Upper lobe of left lung (tissue), 6 donors: Measurements from ENCODE around the gene GPR62. TPM values are rescaled to one million over a fixed set of nuclear protein-coding genes. Genes with fewer than 3 reads are reported as not detected.
A peak's percentile ranks its signal among the peaks of the same experiment; 100 is the strongest.

ENCODE experiments used
- ATAC-seq, 2 donors: fragments of 200-7000 bp; cut with Tn5 transposase; one replicate each; pipeline ENCODE4 v1.9.1; 2022; ENCODE audit warnings: mild to moderate bottlenecking in 2 of 2, moderate library complexity in 2 of 2; ENCODE audit not compliant: low FRiP score in 2 of 2
- DNase-seq, 2 donors: peaks; one replicate each; pipeline ENCODE4 v3.0.0-alpha.2; 2019 to 2020
- H3K27ac ChIP-seq, 4 donors: fragments of 200-600 bp; sonication (generic); one replicate each; pipeline ENCODE4 v1.5.1; 2016 to 2019
- H3K27me3 ChIP-seq, 4 donors: fragments of 200-600 bp; sonication (generic); one replicate each; pipeline ENCODE4 v1.5.1; 2017 to 2019
- H3K36me3 ChIP-seq, 4 donors: fragments of 200-600 bp; sonication (generic); one replicate each; pipeline ENCODE4 v1.5.1; 2016 to 2019
- H3K4me1 ChIP-seq, 4 donors: fragments of 200-600 bp; sonication (generic); one replicate each; pipeline ENCODE4 v1.5.1; 2018 to 2019
- H3K4me3 ChIP-seq, 4 donors: fragments of 200-600 bp; sonication (generic); one replicate each; pipeline ENCODE4 v1.5.1; 2017 to 2019; ENCODE audit warnings: mild to moderate bottlenecking in 2 of 4, moderate library complexity in 1 of 4
- H3K9me3 ChIP-seq, 4 donors: fragments of 200-600 bp; sonication (generic); one replicate each; pipeline ENCODE4 v1.5.1; 2018 to 2019
- CTCF ChIP-seq, 6 experiments: fragments of 450-650 bp in 4 of 6; fragments of 200-600 bp in 2 of 6; sonication (generic) in 2 of 6; IDR thresholded peaks; one replicate each; pipeline ENCODE4 v1.5.1; 2016 to 2019; ENCODE audit warnings: antibody characterized with exemption in 6 of 6
- EP300 ChIP-seq, 4 donors: sonication (generic); formaldehyde crosslinking; IDR thresholded peaks; one replicate each; pipeline ENCODE4 v1.5.1; 2017; ENCODE audit warnings: antibody characterized with exemption in 4 of 4, control low read depth in 2 of 4
- POLR2A ChIP-seq, 4 donors: fragments of 450-650 bp; IDR thresholded peaks; one replicate each; pipeline ENCODE4 v1.5.1; 2016 to 2017; ENCODE audit warnings: antibody characterized with exemption in 4 of 4, mild to moderate bottlenecking in 2 of 4
- POLR2AphosphoS5 ChIP-seq, 2 donors: sonication (generic); formaldehyde crosslinking; IDR thresholded peaks; one replicate each; pipeline ENCODE4 v1.5.1; 2017; ENCODE audit warnings: antibody characterized with exemption in 2 of 2
- WGBS, 2 donors: methylation state at CpG; one replicate each; pipeline ENCODE4 v1.1.5; 2017 to 2018; 5-methylcytosine and 5-hydroxymethylcytosine counted together
- total RNA-seq, 6 donors: library from RNA; depleted of rRNA in 4 of 6; stranded (reverse); fragments of >200 nt in 4 of 6; gene quantifications; one replicate each; pipeline versions ENCODE4 v1.1.0 to v1.2.1, GENCODE V29; 2016 to 2021
- donor health status: DM: no; HTN: no; CAD: no; lungs with moderate emphysema.
- donor health status: DM: no; HTN: yes; CAD: no; lungs with severe emphysema.

GPR62 gene
- total RNA-seq, 6 donors from 2014 or later = not detected

- WGBS, 2 donors = 96% methylated on average over 5 of the region's 11 CpGs; no CpG with 5 or more reads in 1 of the 2 donors
- H3K27me3 ChIP-seq = peaks cover 0 to 4% (median 0%) of the 10 kb centered on the region in 4 donors
- no peak overlapping the region for H3K4me3 ChIP-seq
- H3K27ac ChIP-seq = no peak overlapping the region
- DNase-seq = no peak
- H3K36me3 ChIP-seq = no peaks in the 10 kb centered on the region
- ATAC-seq = no peak
- TF ChIP-seq CTCF (IDR thresholded peaks at IDR 0.05) (no peak), POLR2A (IDR thresholded peaks at IDR 0.05) (no peak), POLR2AphosphoS5 (IDR thresholded peaks at IDR 0.05) (no peak), EP300 (IDR thresholded peaks at IDR 0.05) (no peak)
- H3K9me3 ChIP-seq = no peaks in the 10 kb centered on the region
- peaks cover 30 to 68% (median 46%) of the 10 kb centered on the region in 4 donors for H3K4me1 ChIP-seq
Observed at GRCh38 chr3:51971350-51971749, 16.2 kb downstream of the GPR62 start.

GRCh38 chr3:51974277-51974962, 19.2 kb downstream of the GPR62 start:
- 9 to 18% methylated on average over 14 to 30 of the region's 30 CpGs for WGBS, 2 donors
- Histone ChIP-seq H3K27ac (peak overlapping the region; percentile 91 to 95 (median 92)), H3K9me3 (no peaks in the 10 kb centered on the region), H3K4me3 (peak overlapping the region; percentile 58 to 84 (median 64)), H3K27me3 (no peaks in the 10 kb centered on the region), H3K36me3 (no peaks in the 10 kb centered on the region), H3K4me1 (peaks cover 23 to 50% (median 32%) of the 10 kb centered on the region in 4 donors)
- ATAC-seq (peak; percentile 17 to 40), DNase-seq (peak; percentile 53 to 87)
- no peak for TF ChIP-seq POLR2AphosphoS5 (IDR thresholded peaks at IDR 0.05)
- TF ChIP-seq EP300 (IDR thresholded peaks at IDR 0.05) = no peak
- peak in 3 of 6 experiments; percentile 12 to 44 (median 40) for TF ChIP-seq CTCF (IDR thresholded peaks at IDR 0.05)
- TF ChIP-seq POLR2A (IDR thresholded peaks at IDR 0.05) = no peak

- ATAC-seq = peak; percentile 77 to 92
- Histone ChIP-seq H3K4me3 (peak within 1 kb of the TSS; percentile 58 to 84 (median 64)), H3K9me3 (no peaks in the 10 kb centered on the region), H3K27me3 (no peaks in the 10 kb centered on the region), H3K36me3 (no peaks in the 10 kb centered on the region), H3K27ac (peak within 1 kb of the TSS; percentile 91 to 95 (median 92)), H3K4me1 (peaks cover 23 to 50% (median 32%) of the 10 kb centered on the region in 4 donors)
- peak in 1 of 2 donors; percentile 64 for TF ChIP-seq POLR2AphosphoS5 (IDR thresholded peaks at IDR 0.05)
- peak in 3 of 4 donors; percentile 35 to 83 (median 55) for TF ChIP-seq POLR2A (IDR thresholded peaks at IDR 0.05)
- no peak for TF ChIP-seq EP300 (IDR thresholded peaks at IDR 0.05)
- peak in 1 of 6 experiments; percentile 7 for TF ChIP-seq CTCF (IDR thresholded peaks at IDR 0.05)
- 0 to 1% methylated on average over 14 to 48 of the region's 63 CpGs for WGBS, 2 donors
- DNase-seq = peak; percentile 84 to 96
Observed at GRCh38 chr3:51974963-51975851, 20.0 kb downstream of the GPR62 start, which contains the start of gene ABHD14A. Gene ABHD14A, plus strand, starts transcription at chr3:51975064. Its CDS starts 72 bp downstream, at chr3:51975136.

GRCh38 chr3:51975852-51976549, 20.8 kb downstream of the GPR62 start:
- TF ChIP-seq EP300 (IDR thresholded peaks at IDR 0.05) = no peak
- peak in 1 of 6 experiments; percentile 25 for TF ChIP-seq CTCF (IDR thresholded peaks at IDR 0.05)
- TF ChIP-seq POLR2A (IDR thresholded peaks at IDR 0.05) = no peak
- TF ChIP-seq POLR2AphosphoS5 (IDR thresholded peaks at IDR 0.05) = no peak
- ATAC-seq (peak in 1 of 2 donors; percentile 27), DNase-seq (peak; percentile 75 to 89)
- Histone ChIP-seq H3K4me1 (peaks cover 23 to 50% (median 33%) of the 10 kb centered on the region in 4 donors), H3K9me3 (no peaks in the 10 kb centered on the region), H3K27me3 (no peaks in the 10 kb centered on the region), H3K36me3 (no peaks in the 10 kb centered on the region), H3K27ac (peak overlapping the region; percentile 49 to 95 (median 91)), H3K4me3 (peak overlapping the region in 3 of 4 donors; percentile 58 to 84 (median 64))
- 34 to 40% methylated on average over 36 to 46 of the region's 46 CpGs for WGBS, 2 donors
